WTC11 (cell line): Measurements from ENCODE around the gene EPS8L2. TPM values are rescaled to one million over a fixed set of nuclear protein-coding genes. Genes with fewer than 3 reads are reported as not detected.
"Not testable (repeated sequence)": the region's sequence is repeated elsewhere in the genome, so short reads cannot be mapped to it uniquely, and the experiment has no call there.

Experiments
- ATAC-seq: fragments of 200-7000 bp; cut with Tn5 transposase; 2 replicates; pipeline ENCODE4 v1.10.0; 2021; ENCODE audit warnings: mild to moderate bottlenecking, moderate library complexity
- CTCF ChIA-PET: fragments of 300-600 bp; sonication (Branson Sonifier 250); formaldehyde crosslinking; loops from one replicate; lab custom pipeline; 2021; ENCODE audit warnings: antibody characterized with exemption; lab: Charles Lee
- POLR2A ChIA-PET: fragments of 350-600 bp; sonication (Branson Sonifier 250); formaldehyde crosslinking; loops from one replicate; lab custom pipeline; 2021; ENCODE audit warnings: antibody characterized with exemption; lab: Charles Lee
- DNase-seq: peaks from one replicate; pipeline ENCODE4 v3.0.0; 2021; ENCODE audit warnings: low spot score
- H3K27ac Mint-ChIP-seq: 2 replicates; pipeline ENCODE4 v1.8.0; 2021; ENCODE audit warnings: mixed read lengths
- H3K27me3 Mint-ChIP-seq: 2 replicates; pipeline ENCODE4 v1.8.0; 2021; ENCODE audit warnings: low read depth, mild to moderate bottlenecking, moderate library complexity, mixed read lengths
- H3K36me3 Mint-ChIP-seq: 2 replicates; pipeline ENCODE4 v1.8.0; 2021; ENCODE audit warnings: mixed read lengths
- H3K4me1 Mint-ChIP-seq: 2 replicates; pipeline ENCODE4 v1.8.0; 2022; ENCODE audit warnings: mixed read lengths
- H3K4me3 Mint-ChIP-seq: 2 replicates; pipeline ENCODE4 v1.8.0; 2021; ENCODE audit warnings: mild to moderate bottlenecking, moderate library complexity, mixed read lengths
- H3K9me3 Mint-ChIP-seq: 2 replicates; pipeline ENCODE4 v1.8.0; 2021; ENCODE audit warnings: mixed read lengths
- ATF1 ChIP-seq: sonication (generic); formaldehyde crosslinking; IDR thresholded peaks from 2 replicates; pipeline ENCODE4 v1.8.1; 2023; ENCODE audit warnings: mild to moderate bottlenecking, moderate library complexity, missing genetic modification reagents
- ESRRA ChIP-seq: sonication (generic); formaldehyde crosslinking; IDR thresholded peaks from 2 replicates; pipeline ENCODE4 v1.8.1; 2022; ENCODE audit warnings: mild to moderate bottlenecking, missing genetic modification reagents, borderline replicate concordance
- NFATC4 ChIP-seq: fragments of 250-450 bp; sonication (Bioruptor Pico); IDR thresholded peaks from 2 replicates; pipeline ENCODE4 v1.9.0; 2021; ENCODE audit warnings: mild to moderate bottlenecking
- NR2C2 ChIP-seq: sonication (generic); formaldehyde crosslinking; IDR thresholded peaks from 2 replicates; pipeline ENCODE4 v1.8.0; 2022; ENCODE audit warnings: mild to moderate bottlenecking, missing genetic modification reagents
- SMAD4 ChIP-seq: sonication (generic); formaldehyde crosslinking; IDR thresholded peaks from 2 replicates; pipeline ENCODE4 v1.8.0; 2022; ENCODE audit warnings: mild to moderate bottlenecking, missing genetic modification reagents
- TCF7 ChIP-seq: sonication (generic); formaldehyde crosslinking; IDR thresholded peaks from 2 replicates; pipeline ENCODE4 v1.8.0; 2022; ENCODE audit warnings: mild to moderate bottlenecking, low read depth, missing genetic modification reagents, moderate library complexity
- TEAD4 ChIP-seq: sonication (generic); formaldehyde crosslinking; IDR thresholded peaks from 2 replicates; pipeline ENCODE4 v1.8.0; 2022; ENCODE audit warnings: mild to moderate bottlenecking, missing genetic modification reagents
- ZBTB21 ChIP-seq: sonication (generic); formaldehyde crosslinking; IDR thresholded peaks from 2 replicates; pipeline ENCODE4 v1.8.1; 2023; ENCODE audit warnings: mild to moderate bottlenecking, missing genetic modification reagents, borderline replicate concordance
- ZNF232 ChIP-seq: sonication (generic); formaldehyde crosslinking; IDR thresholded peaks from 2 replicates; pipeline ENCODE4 v1.8.0; 2022; ENCODE audit warnings: mild to moderate bottlenecking, missing genetic modification reagents
- total RNA-seq: library from RNA; stranded (reverse); gene quantifications from 3 replicates; pipeline ENCODE4 v1.2.3, GENCODE V29; 2021
- TF ChIP-seq, protein P1 (sequence below): fragments of 200-600 bp; IDR thresholded peaks from 2 replicates; pipeline ENCODE4 v1.8.0; 2022; ENCODE audit warnings: antibody characterized with exemption
- TF ChIP-seq, protein P2 (sequence below): sonication (generic); formaldehyde crosslinking; IDR thresholded peaks from 2 replicates; pipeline ENCODE4 v1.8.0; 2022; ENCODE audit warnings: mild to moderate bottlenecking, missing genetic modification reagents
- TF ChIP-seq, protein P3 (sequence below): fragments of 250-450 bp; sonication (Bioruptor Pico); conservative IDR thresholded peaks from 2 replicates; pipeline ENCODE4 v1.9.0; 2021; ENCODE audit warnings: mild to moderate bottlenecking
- TF ChIP-seq, protein P4 (sequence below): sonication (generic); formaldehyde crosslinking; IDR thresholded peaks from 2 replicates; pipeline ENCODE4 v1.8.1; 2022; ENCODE audit warnings: low read depth, missing genetic modification reagents, borderline replicate concordance
- TF ChIP-seq, protein P5 (sequence below): fragments of 250-450 bp; sonication (Bioruptor Pico); IDR thresholded peaks from 2 replicates; pipeline ENCODE4 v1.8.0; 2021; ENCODE audit warnings: mild to moderate bottlenecking
- TF ChIP-seq, protein P6 (sequence below): sonication (generic); formaldehyde crosslinking; IDR thresholded peaks from 2 replicates; pipeline ENCODE4 v1.8.1; 2023; ENCODE audit warnings: mild to moderate bottlenecking, moderate library complexity, missing genetic modification reagents
- TF ChIP-seq, protein P7 (sequence below): fragments of 250-450 bp; sonication (Bioruptor Pico); IDR thresholded peaks from 2 replicates; pipeline ENCODE4 v1.9.0; 2021; ENCODE audit warnings: mild to moderate bottlenecking

Gene EPS8L2
- total RNA-seq, 1 experiment from 2014 or later = 51.6 TPM

DNA sequence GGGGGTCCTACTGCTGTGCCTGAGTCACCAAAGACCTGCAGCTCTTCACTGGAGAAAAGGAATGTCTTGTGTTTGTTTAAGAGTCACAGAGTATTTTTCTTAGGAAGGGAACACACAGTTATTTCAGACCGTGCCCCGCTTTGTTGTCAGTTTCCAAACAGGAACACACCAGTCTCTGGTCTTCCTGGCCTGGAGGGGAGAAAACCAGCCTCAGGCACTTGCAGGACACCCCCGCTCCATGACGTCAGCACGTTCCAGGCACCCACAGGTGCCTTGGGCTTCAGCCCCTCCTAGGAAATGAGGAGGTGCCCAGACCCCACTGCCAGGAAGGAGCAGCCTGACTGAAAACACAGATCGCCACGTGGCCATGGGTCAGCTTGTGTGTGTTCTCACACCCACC lies 16.4 kb upstream of the EPS8L2 start:
- no peak for ATAC-seq
- no peak for DNase-seq
- H3K27ac Mint-ChIP-seq = 0 out of 2 replicates have a peak overlapping the region, but pooled peaks have one; percentile 57
- H3K4me3 Mint-ChIP-seq = no peak overlapping the region
- TF ChIP-seq, protein P1, sequence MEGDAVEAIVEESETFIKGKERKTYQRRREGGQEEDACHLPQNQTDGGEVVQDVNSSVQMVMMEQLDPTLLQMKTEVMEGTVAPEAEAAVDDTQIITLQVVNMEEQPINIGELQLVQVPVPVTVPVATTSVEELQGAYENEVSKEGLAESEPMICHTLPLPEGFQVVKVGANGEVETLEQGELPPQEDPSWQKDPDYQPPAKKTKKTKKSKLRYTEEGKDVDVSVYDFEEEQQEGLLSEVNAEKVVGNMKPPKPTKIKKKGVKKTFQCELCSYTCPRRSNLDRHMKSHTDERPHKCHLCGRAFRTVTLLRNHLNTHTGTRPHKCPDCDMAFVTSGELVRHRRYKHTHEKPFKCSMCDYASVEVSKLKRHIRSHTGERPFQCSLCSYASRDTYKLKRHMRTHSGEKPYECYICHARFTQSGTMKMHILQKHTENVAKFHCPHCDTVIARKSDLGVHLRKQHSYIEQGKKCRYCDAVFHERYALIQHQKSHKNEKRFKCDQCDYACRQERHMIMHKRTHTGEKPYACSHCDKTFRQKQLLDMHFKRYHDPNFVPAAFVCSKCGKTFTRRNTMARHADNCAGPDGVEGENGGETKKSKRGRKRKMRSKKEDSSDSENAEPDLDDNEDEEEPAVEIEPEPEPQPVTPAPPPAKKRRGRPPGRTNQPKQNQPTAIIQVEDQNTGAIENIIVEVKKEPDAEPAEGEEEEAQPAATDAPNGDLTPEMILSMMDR = no peak
- TF ChIP-seq ZBTB21 (CRISPR knock-in tag) (no peak), NFATC4 (no peak), ESRRA (CRISPR knock-in tag) (no peak), SMAD4 (no peak), TEAD4 (CRISPR knock-in tag) (no peak), ATF1 (CRISPR knock-in tag) (no peak), NR2C2 (CRISPR knock-in tag) (no peak), TCF7 (CRISPR knock-in tag) (no peak), ZNF232 (CRISPR knock-in tag) (no peak)
- TF ChIP-seq, protein P2, sequence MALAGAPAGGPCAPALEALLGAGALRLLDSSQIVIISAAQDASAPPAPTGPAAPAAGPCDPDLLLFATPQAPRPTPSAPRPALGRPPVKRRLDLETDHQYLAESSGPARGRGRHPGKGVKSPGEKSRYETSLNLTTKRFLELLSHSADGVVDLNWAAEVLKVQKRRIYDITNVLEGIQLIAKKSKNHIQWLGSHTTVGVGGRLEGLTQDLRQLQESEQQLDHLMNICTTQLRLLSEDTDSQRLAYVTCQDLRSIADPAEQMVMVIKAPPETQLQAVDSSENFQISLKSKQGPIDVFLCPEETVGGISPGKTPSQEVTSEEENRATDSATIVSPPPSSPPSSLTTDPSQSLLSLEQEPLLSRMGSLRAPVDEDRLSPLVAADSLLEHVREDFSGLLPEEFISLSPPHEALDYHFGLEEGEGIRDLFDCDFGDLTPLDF (CRISPR knock-in tag) = no peak
- TF ChIP-seq, protein P3, sequence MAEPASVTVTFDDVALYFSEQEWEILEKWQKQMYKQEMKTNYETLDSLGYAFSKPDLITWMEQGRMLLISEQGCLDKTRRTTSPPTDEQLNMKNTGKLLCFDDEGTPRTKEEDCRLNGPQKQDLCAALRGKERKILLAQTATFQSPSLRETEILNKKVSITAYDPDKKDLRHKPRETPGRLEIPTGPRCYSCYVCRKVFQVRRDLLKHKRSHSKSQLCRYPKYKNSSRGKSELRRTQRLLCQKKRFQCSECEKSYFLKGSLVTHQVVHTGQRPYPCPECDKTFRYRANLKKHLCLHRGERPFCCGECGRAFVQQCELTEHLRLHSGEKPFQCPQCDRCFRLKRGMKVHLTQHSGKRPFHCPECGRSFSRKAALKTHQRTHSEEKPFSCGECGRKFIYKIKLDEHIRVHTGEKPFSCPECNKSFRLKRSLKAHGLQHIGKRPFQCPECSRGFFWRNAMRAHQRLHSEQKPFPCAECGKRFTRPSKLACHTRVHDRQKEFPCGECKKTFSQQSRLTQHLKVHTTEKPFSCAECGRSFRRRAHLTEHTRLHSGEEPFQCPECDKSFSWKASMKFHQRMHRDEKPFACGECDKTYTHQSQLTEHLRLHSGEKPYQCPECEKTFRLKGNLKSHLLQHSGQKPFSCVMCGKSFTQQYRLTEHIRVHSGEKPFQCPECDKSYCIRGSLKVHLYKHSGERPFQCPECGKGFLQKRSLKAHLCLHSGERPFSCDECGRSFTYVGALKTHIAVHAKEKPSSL (CRISPR knock-in tag) = no peak
- TF ChIP-seq, protein P4, sequence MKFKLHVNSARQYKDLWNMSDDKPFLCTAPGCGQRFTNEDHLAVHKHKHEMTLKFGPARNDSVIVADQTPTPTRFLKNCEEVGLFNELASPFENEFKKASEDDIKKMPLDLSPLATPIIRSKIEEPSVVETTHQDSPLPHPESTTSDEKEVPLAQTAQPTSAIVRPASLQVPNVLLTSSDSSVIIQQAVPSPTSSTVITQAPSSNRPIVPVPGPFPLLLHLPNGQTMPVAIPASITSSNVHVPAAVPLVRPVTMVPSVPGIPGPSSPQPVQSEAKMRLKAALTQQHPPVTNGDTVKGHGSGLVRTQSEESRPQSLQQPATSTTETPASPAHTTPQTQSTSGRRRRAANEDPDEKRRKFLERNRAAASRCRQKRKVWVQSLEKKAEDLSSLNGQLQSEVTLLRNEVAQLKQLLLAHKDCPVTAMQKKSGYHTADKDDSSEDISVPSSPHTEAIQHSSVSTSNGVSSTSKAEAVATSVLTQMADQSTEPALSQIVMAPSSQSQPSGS (CRISPR knock-in tag) = no peak
- TF ChIP-seq, protein P5, sequence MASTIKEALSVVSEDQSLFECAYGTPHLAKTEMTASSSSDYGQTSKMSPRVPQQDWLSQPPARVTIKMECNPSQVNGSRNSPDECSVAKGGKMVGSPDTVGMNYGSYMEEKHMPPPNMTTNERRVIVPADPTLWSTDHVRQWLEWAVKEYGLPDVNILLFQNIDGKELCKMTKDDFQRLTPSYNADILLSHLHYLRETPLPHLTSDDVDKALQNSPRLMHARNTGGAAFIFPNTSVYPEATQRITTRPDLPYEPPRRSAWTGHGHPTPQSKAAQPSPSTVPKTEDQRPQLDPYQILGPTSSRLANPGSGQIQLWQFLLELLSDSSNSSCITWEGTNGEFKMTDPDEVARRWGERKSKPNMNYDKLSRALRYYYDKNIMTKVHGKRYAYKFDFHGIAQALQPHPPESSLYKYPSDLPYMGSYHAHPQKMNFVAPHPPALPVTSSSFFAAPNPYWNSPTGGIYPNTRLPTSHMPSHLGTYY (CRISPR knock-in tag) = no peak
- TF ChIP-seq, protein P6, sequence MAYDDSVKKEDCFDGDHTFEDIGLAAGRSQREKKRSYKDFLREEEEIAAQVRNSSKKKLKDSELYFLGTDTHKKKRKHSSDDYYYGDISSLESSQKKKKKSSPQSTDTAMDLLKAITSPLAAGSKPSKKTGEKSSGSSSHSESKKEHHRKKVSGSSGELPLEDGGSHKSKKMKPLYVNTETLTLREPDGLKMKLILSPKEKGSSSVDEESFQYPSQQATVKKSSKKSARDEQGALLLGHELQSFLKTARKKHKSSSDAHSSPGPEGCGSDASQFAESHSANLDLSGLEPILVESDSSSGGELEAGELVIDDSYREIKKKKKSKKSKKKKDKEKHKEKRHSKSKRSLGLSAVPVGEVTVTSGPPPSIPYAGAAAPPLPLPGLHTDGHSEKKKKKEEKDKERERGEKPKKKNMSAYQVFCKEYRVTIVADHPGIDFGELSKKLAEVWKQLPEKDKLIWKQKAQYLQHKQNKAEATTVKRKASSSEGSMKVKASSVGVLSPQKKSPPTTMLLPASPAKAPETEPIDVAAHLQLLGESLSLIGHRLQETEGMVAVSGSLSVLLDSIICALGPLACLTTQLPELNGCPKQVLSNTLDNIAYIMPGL (CRISPR knock-in tag) = no peak
- TF ChIP-seq, protein P7, sequence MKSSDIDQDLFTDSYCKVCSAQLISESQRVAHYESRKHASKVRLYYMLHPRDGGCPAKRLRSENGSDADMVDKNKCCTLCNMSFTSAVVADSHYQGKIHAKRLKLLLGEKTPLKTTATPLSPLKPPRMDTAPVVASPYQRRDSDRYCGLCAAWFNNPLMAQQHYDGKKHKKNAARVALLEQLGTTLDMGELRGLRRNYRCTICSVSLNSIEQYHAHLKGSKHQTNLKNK (CRISPR knock-in tag) = no peak
- H3K27me3 Mint-ChIP-seq = no peaks in the 10 kb centered on the region
- ChIA-PET POLR2A (no interaction called here), CTCF (interaction anchor here (0.7 to 1.0 kb wide), 3 partner anchors 16 to 1144 kb away, joined by 3 to 5 read pairs (median 3); no protein-coding TSS in a partner anchor)
- no peaks in the 10 kb centered on the region for H3K9me3 Mint-ChIP-seq
- peaks cover 41% of the 10 kb centered on the region for H3K36me3 Mint-ChIP-seq
- H3K4me1 Mint-ChIP-seq = peaks cover 20% of the 10 kb centered on the region

DNA sequence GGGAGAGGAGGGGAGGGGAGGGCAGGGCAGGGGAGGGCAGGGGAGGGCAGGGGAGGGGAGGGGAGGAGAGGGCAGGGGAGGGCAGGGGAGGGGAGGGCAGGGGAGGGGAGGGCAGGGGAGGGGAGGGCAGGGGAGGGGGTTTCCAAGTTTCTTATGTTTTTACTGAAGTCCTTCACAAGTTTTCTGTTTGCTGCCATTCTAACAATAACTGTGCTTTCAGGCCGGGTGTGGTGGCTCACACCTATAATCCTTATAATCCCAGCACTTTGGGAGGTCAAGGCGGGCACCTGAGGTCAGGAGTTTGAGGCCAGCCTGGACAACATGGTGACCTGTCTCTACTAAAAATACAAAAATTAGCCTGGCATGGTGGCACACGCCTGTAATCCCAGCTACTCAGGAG lies 15.8 kb upstream of the EPS8L2 start:
- H3K9me3 Mint-ChIP-seq, DNase-seq, H3K4me3 Mint-ChIP-seq, ATAC-seq, H3K27ac Mint-ChIP-seq, CTCF ChIA-PET, POLR2A ChIA-PET, H3K27me3 Mint-ChIP-seq: not testable (repeated sequence)
- H3K36me3 Mint-ChIP-seq = peaks cover 39% of the 10 kb centered on the region
- H3K4me1 Mint-ChIP-seq = peaks cover 20% of the 10 kb centered on the region
